Keratinocyte (primary cell): ENCODE data around the gene USP13. TPM values are rescaled to one million over a fixed set of nuclear protein-coding genes. Genes with fewer than 3 reads are reported as not detected.

Source experiments
- DNase-seq: peaks from one replicate; pipeline ENCODE4 v3.0.0-alpha.2; 2011; ENCODE audit warnings: low read depth, missing footprints, low spot score
- FAIRE-seq: peaks from 2 replicates; lab custom pipeline; 2011; peaks lifted over from hg19 to GRCh38; lab: Jason Lieb, UNC
- H2AFZ ChIP-seq: 2 replicates; pipeline ENCODE4 v1.6.0; 2012; ENCODE audit warnings: low read length, control low read depth, inconsistent platforms; ENCODE audit not compliant: control insufficient read depth
- H3K27ac ChIP-seq: 2 replicates; pipeline ENCODE4 v1.5.1; 2011; ENCODE audit warnings: low read length; ENCODE audit not compliant: control insufficient read depth, insufficient read depth
- H3K27me3 ChIP-seq: 3 replicates; pipeline ENCODE4 v1.6.0; 2011; ENCODE audit warnings: low read length; ENCODE audit not compliant: control insufficient read depth, insufficient read depth; ENCODE audit errors: extremely low read depth
- H3K36me3 ChIP-seq, 2 experiments: 2 replicates in 1 of 2; 3 replicates in 1 of 2; pipeline ENCODE4 v1.5.1; 2011; ENCODE audit warnings: low read length in 2 of 2, mild to moderate bottlenecking in 1 of 2; ENCODE audit not compliant: control insufficient read depth in 2 of 2, insufficient read depth in 2 of 2; ENCODE audit errors: extremely low read depth in 1 of 2
- H3K4me1 ChIP-seq: 3 replicates; pipeline ENCODE4 v1.5.1; 2011; ENCODE audit warnings: low read length; ENCODE audit not compliant: control insufficient read depth, insufficient read depth; ENCODE audit errors: extremely low read depth
- H3K4me2 ChIP-seq: 3 replicates; pipeline ENCODE4 v1.6.0; 2011; ENCODE audit warnings: low read depth, low read length; ENCODE audit not compliant: control insufficient read depth, insufficient read depth; ENCODE audit errors: extremely low read depth
- H3K4me3 ChIP-seq, 3 experiments: fragments of 200-600 bp in 1 of 3; sonication (generic) in 1 of 3; 2 replicates in 2 of 3; 3 replicates in 1 of 3; pipeline ENCODE4 v1.5.1; 2011 to 2016; ENCODE audit warnings: low read length in 3 of 3, mild to moderate bottlenecking in 3 of 3, control low read depth in 2 of 3, inconsistent platforms in 1 of 3, low read depth in 1 of 3, mixed read lengths in 1 of 3, mixed run types in 1 of 3, moderate library complexity in 1 of 3; ENCODE audit not compliant: control insufficient read depth in 2 of 3, insufficient read depth in 2 of 3; ENCODE audit errors: extremely low read depth in 1 of 3
- H3K79me2 ChIP-seq: 2 replicates; pipeline ENCODE4 v1.6.0; 2012; ENCODE audit warnings: low read length; ENCODE audit not compliant: control insufficient read depth, insufficient read depth
- H3K9ac ChIP-seq: 3 replicates; pipeline ENCODE4 v1.6.0; 2011; ENCODE audit warnings: low read length; ENCODE audit not compliant: control insufficient read depth, insufficient read depth; ENCODE audit errors: extremely low read depth
- H3K9me1 ChIP-seq: 3 replicates; pipeline ENCODE4 v1.6.0; 2011; ENCODE audit warnings: low read length; ENCODE audit not compliant: control insufficient read depth, insufficient read depth; ENCODE audit errors: extremely low read depth
- H3K9me3 ChIP-seq: 2 replicates; pipeline ENCODE4 v1.5.1; 2012; ENCODE audit warnings: low read depth, low read length; ENCODE audit not compliant: control insufficient read depth
- H4K20me1 ChIP-seq: 3 replicates; pipeline ENCODE4 v1.6.0; 2011; ENCODE audit warnings: low read length; ENCODE audit not compliant: control insufficient read depth, insufficient read depth; ENCODE audit errors: extremely low read depth
- CTCF ChIP-seq, 3 experiments: IDR thresholded peaks in 1 of 3; conservative IDR thresholded peaks in 1 of 3; optimal IDR thresholded peaks in 1 of 3; 2 replicates in 2 of 3; 3 replicates in 1 of 3; pipeline versions ENCODE3 to v1.5.1; 2011; ENCODE audit warnings: low read length in 3 of 3, mild to moderate bottlenecking in 3 of 3, moderate library complexity in 2 of 3, control low read depth in 1 of 3, inconsistent platforms in 1 of 3; ENCODE audit not compliant: insufficient read depth in 2 of 3; ENCODE audit errors: extremely low read depth in 1 of 3
- EZH2 ChIP-seq: IDR thresholded peaks from one replicate; pipeline ENCODE4 v1.6.1; 2012; ENCODE audit warnings: inconsistent platforms, mild to moderate bottlenecking, low read length, moderate library complexity
- dilution Hi-C: fragments of 300-500 bp; cut with MboI; formaldehyde crosslinking; loops from one replicate; pipeline ENCODE4 v1.7.0; 2020; ENCODE audit warnings: low sequenced_read_pairs; ENCODE audit not compliant: extremely low pct_ligation_motif_present
- polyA plus RNA-seq, 5 experiments: library from polyadenylated mRNA; depleted of rRNA in 3 of 5; stranded (reverse) in 3 of 5; stranded (forward) in 1 of 5; unstranded in 1 of 5; fragments of >200 nt; gene quantifications; 1 replicate in 1 of 5; 2 replicates in 3 of 5; 3 replicates in 1 of 5; pipeline versions ENCODE4 v1.2.1 to v1.2.3, GENCODE V29; 2011 to 2012; ENCODE audit warnings: missing spikeins in 2 of 5, low read depth in 1 of 5, low replicate concordance in 1 of 5

USP13 gene
- polyA plus RNA-seq, 1 donor (not counting 4 experiments of a cell fraction or from before 2014, with no cell fraction given) = 3.3 TPM

GRCh38 chr3:179765396-179765795 lies 112.6 kb downstream of the USP13 start:
- no peaks in the 10 kb centered on the region for H3K27me3 ChIP-seq
- H3K9ac ChIP-seq = no peak overlapping the region
- H4K20me1 ChIP-seq = no peaks in the 10 kb centered on the region
- peaks cover 0 to 4% of the 10 kb centered on the region in 2 experiments for H3K36me3 ChIP-seq
- H3K9me3 ChIP-seq = no peaks in the 10 kb centered on the region
- TF ChIP-seq EZH2 (no peak), CTCF (optimal IDR thresholded peaks at IDR 0.05 in 1 of 3, IDR thresholded peaks at IDR 0.05 in 1 of 3, conservative IDR thresholded peaks at IDR 0.05 in 1 of 3; ENCODE audit: extremely low read depth in 1 of 3, insufficient read depth in 2 of 3, low read length in 3 of 3) (no peak)
- no peak overlapping the region for H2AFZ ChIP-seq
- DNase-seq = no peak
- H3K9me1 ChIP-seq = no peaks in the 10 kb centered on the region
- H3K79me2 ChIP-seq = no peaks in the 10 kb centered on the region
- no peak overlapping the region for H3K4me2 ChIP-seq
- no peak overlapping the region for H3K27ac ChIP-seq
- no peaks in the 10 kb centered on the region for H3K4me1 ChIP-seq
- dilution Hi-C loops = no loop called here
- no peak for FAIRE-seq
- H3K4me3 ChIP-seq = no peak overlapping the region

GRCh38 chr3:179766416-179767133 lies 113.7 kb downstream of the USP13 start:
- dilution Hi-C loops = no loop called here
- no peaks in the 10 kb centered on the region for H3K27me3 ChIP-seq
- no peak overlapping the region for H3K4me3 ChIP-seq
- TF ChIP-seq CTCF (optimal IDR thresholded peaks at IDR 0.05 in 1 of 3, IDR thresholded peaks at IDR 0.05 in 1 of 3, conservative IDR thresholded peaks at IDR 0.05 in 1 of 3; ENCODE audit: extremely low read depth in 1 of 3, insufficient read depth in 2 of 3, low read length in 3 of 3) = no peak
- no peak for TF ChIP-seq EZH2
- H3K79me2 ChIP-seq = no peaks in the 10 kb centered on the region
- FAIRE-seq = no peak
- no peak overlapping the region for H2AFZ ChIP-seq
- H3K9me3 ChIP-seq = no peaks in the 10 kb centered on the region
- no peak overlapping the region for H3K27ac ChIP-seq
- H3K9ac ChIP-seq = no peak overlapping the region
- no peaks in the 10 kb centered on the region for H4K20me1 ChIP-seq
- peaks cover 0 to 4% of the 10 kb centered on the region in 2 experiments for H3K36me3 ChIP-seq
- no peak for DNase-seq
- no peaks in the 10 kb centered on the region for H3K9me1 ChIP-seq
- no peaks in the 10 kb centered on the region for H3K4me1 ChIP-seq
- no peak overlapping the region for H3K4me2 ChIP-seq
